Vagina (tissue), 2 donors: ENCODE measurements around the gene CASP2.

Source experiments
- POLR2A ChIP-seq, 2 donors: fragments of 450-650 bp; IDR thresholded peaks; one replicate each; pipeline ENCODE4 v1.6.1; 2017; ENCODE audit warnings: antibody characterized with exemption in 2 of 2, mild to moderate bottlenecking in 2 of 2, moderate library complexity in 2 of 2
- POLR2AphosphoS5 ChIP-seq, 2 donors: sonication (generic); formaldehyde crosslinking; IDR thresholded peaks; one replicate each; pipeline ENCODE4 v1.9.0; 2017; ENCODE audit warnings: antibody characterized with exemption in 2 of 2, mild to moderate bottlenecking in 2 of 2, low read depth in 1 of 2; ENCODE audit not compliant: insufficient read depth in 1 of 2
- TF ChIP-seq, protein P1 (sequence below), 3 experiments: fragments of 450-650 bp in 2 of 3; fragments of 200-600 bp in 1 of 3; sonication (generic) in 1 of 3; IDR thresholded peaks; one replicate each; pipeline ENCODE4 v1.5.1; 2017 to 2019; ENCODE audit warnings: antibody characterized with exemption in 3 of 3, mild to moderate bottlenecking in 2 of 3, moderate library complexity in 2 of 3

DNA sequence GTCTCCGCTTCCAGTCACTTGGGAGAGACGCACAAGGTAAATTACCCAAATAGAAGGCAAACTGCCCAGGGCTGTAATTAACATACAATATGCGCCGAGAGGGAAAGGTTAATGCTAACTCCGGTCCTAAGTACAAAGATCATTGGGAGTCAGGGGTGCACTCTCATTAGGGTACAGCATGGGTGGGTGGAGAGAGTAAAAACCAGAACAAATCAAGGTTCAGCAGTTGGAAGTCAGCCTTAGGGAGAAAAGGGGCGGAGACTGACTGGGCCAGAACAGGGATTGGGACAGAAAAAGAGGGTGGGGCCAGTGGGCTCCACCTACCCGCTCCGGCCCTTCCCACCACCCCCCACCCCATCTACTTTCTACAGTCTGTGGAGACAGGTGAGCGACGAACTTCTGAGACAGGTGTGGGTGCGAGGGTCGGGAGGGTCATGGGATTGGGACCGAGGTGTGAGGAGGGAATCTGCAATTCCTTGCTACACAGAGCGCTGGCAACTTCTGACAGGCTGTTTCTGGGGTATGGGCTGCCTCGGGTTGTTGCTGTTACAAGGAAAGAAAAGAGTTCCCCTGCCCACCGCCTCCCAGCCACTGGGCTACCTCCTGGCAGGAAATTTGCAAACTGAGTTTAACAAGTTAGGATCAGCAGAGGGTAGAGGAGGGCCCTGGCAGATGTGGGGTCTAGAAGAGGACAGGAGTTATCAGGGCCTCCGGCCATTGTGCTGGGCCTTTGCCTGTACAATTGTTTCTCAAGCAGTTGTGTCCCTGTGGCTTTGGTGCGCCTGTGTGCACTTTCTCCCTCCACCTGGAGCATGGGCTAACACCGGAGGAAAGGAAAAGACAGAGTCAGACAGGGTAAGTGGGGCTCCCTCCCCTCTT lies 3.3 kb upstream of the CASP2 start, which contains the start of gene TMEM139:
- TF ChIP-seq, protein P1, sequence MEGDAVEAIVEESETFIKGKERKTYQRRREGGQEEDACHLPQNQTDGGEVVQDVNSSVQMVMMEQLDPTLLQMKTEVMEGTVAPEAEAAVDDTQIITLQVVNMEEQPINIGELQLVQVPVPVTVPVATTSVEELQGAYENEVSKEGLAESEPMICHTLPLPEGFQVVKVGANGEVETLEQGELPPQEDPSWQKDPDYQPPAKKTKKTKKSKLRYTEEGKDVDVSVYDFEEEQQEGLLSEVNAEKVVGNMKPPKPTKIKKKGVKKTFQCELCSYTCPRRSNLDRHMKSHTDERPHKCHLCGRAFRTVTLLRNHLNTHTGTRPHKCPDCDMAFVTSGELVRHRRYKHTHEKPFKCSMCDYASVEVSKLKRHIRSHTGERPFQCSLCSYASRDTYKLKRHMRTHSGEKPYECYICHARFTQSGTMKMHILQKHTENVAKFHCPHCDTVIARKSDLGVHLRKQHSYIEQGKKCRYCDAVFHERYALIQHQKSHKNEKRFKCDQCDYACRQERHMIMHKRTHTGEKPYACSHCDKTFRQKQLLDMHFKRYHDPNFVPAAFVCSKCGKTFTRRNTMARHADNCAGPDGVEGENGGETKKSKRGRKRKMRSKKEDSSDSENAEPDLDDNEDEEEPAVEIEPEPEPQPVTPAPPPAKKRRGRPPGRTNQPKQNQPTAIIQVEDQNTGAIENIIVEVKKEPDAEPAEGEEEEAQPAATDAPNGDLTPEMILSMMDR (IDR thresholded peaks at IDR 0.05), result no peak
- TF ChIP-seq POLR2A (IDR thresholded peaks at IDR 0.05) (no peak), POLR2AphosphoS5 (IDR thresholded peaks at IDR 0.05; ENCODE audit: insufficient read depth in 1 of 2, low read depth in 1 of 2) (no peak)
